Neural cell (in vitro differentiated cells): ENCODE measurements around the gene DNAJC13. TPM values are rescaled to one million over a fixed set of nuclear protein-coding genes. Genes with fewer than 3 reads are reported as not detected.
"Not testable (repeated sequence)": the region's sequence is repeated elsewhere in the genome, so short reads cannot be mapped to it uniquely, and the experiment has no call there.

ENCODE experiments used
- H2AFZ ChIP-seq: fragments of 200-600, 300-800 bp; sonication (generic), shearing (Covaris generic); 2 replicates; pipeline ENCODE4 v1.6.0; 2014; ENCODE audit warnings: low read depth, mild to moderate bottlenecking, antibody characterized with exemption, low read length, moderate library complexity
- H3F3A ChIP-seq: fragments of 200-600 bp; shearing (Covaris generic); 2 replicates; pipeline ENCODE4 v1.6.1; 2016; ENCODE audit warnings: mild to moderate bottlenecking, moderate library complexity, mixed read lengths, antibody characterized with exemption, low read length; ENCODE audit not compliant: insufficient read depth, poor library complexity, severe bottlenecking
- H3K27ac ChIP-seq: fragments of 200-600, 300-800 bp; sonication (generic), shearing (Covaris generic); 2 replicates; pipeline ENCODE4 v1.5.1; 2014; ENCODE audit warnings: mild to moderate bottlenecking, low read length, moderate library complexity
- H3K27me3 ChIP-seq: fragments of 300-800, 200-600 bp; sonication (generic), shearing (Covaris generic); 2 replicates; pipeline ENCODE4 v1.6.0; 2014; ENCODE audit warnings: mild to moderate bottlenecking, low read depth, low read length, moderate library complexity; ENCODE audit not compliant: insufficient read depth
- H3K36me3 ChIP-seq: fragments of 300-800, 200-600 bp; sonication (generic), shearing (Covaris generic); 2 replicates; pipeline ENCODE4 v1.5.1; 2014; ENCODE audit warnings: mild to moderate bottlenecking, antibody characterized with exemption, low read length, moderate library complexity; ENCODE audit not compliant: insufficient read depth
- H3K4me2 ChIP-seq: fragments of 300-800, 200-600 bp; sonication (generic), shearing (Covaris generic); 2 replicates; pipeline ENCODE4 v1.6.0; 2014; ENCODE audit warnings: mild to moderate bottlenecking, low read length
- H3K4me3 ChIP-seq: fragments of 300-800, 200-600 bp; sonication (generic), shearing (Covaris generic); 2 replicates; pipeline ENCODE4 v1.5.1; 2014; ENCODE audit warnings: mild to moderate bottlenecking, low read length, moderate library complexity
- H3K79me2 ChIP-seq: fragments of 200-600 bp; shearing (Covaris generic); replicated peaks from 2 replicates; pipeline ENCODE4 v1.6.0; 2014; ENCODE audit warnings: mild to moderate bottlenecking, low read length, moderate library complexity; ENCODE audit not compliant: insufficient read depth
- H3K9ac ChIP-seq: fragments of 300-800, 200-600 bp; sonication (generic), shearing (Covaris generic); 2 replicates; pipeline ENCODE4 v1.6.1; 2016; ENCODE audit warnings: mild to moderate bottlenecking, low read length, mixed read lengths
- H3K9me2 ChIP-seq: fragments of 200-600 bp; shearing (Covaris generic); 2 replicates; pipeline ENCODE4 v1.6.1; 2016; ENCODE audit warnings: mild to moderate bottlenecking, low read length, mixed read lengths; ENCODE audit not compliant: insufficient read depth
- H3K9me3 ChIP-seq: fragments of 200-600, 300-800 bp; sonication (generic), shearing (Covaris generic); 2 replicates; pipeline ENCODE4 v1.6.1; 2016; ENCODE audit warnings: mild to moderate bottlenecking, mixed run types, low read length, moderate library complexity, mixed read lengths
- H4K20me1 ChIP-seq: fragments of 200-600 bp; shearing (Covaris generic); 2 replicates; pipeline ENCODE4 v1.6.1; 2016; ENCODE audit warnings: mild to moderate bottlenecking, mixed run types; ENCODE audit not compliant: insufficient read depth
- CTCF ChIP-seq: fragments of 450-650 bp; IDR thresholded peaks from 2 replicates; pipeline ENCODE4 v1.5.1; 2014; ENCODE audit warnings: antibody characterized with exemption, mild to moderate bottlenecking, moderate library complexity; ENCODE audit not compliant: poor library complexity, severe bottlenecking
- EP300 ChIP-seq: fragments of 450-650 bp; conservative IDR thresholded peaks from 2 replicates; pipeline ENCODE4 v1.6.1; 2014; ENCODE audit warnings: antibody characterized with exemption, mild to moderate bottlenecking, moderate library complexity; ENCODE audit not compliant: poor library complexity, severe bottlenecking
- EZH2 ChIP-seq: fragments of 200-600, 300-800 bp; shearing (Covaris generic), sonication (generic); IDR thresholded peaks from 2 replicates; pipeline ENCODE4 v1.6.1; 2014; ENCODE audit warnings: antibody characterized with exemption, low read length, borderline replicate concordance, mild to moderate bottlenecking; ENCODE audit not compliant: insufficient read depth, poor library complexity, severe bottlenecking
- MXI1 ChIP-seq: fragments of 450-650 bp; conservative IDR thresholded peaks from 2 replicates; pipeline ENCODE4 v1.6.1; 2014; ENCODE audit warnings: antibody characterized with exemption, mild to moderate bottlenecking; ENCODE audit not compliant: poor library complexity, severe bottlenecking
- POLR2AphosphoS5 ChIP-seq: IDR thresholded peaks from 2 replicates; pipeline ENCODE4 v1.6.1; 2012
- RAD21 ChIP-seq: fragments of 450-650 bp; conservative IDR thresholded peaks from 2 replicates; pipeline ENCODE4 v1.6.1; 2014; ENCODE audit warnings: antibody characterized with exemption, mild to moderate bottlenecking, moderate library complexity
- SMC3 ChIP-seq: fragments of 450-650 bp; conservative IDR thresholded peaks from 2 replicates; pipeline ENCODE4 v1.6.1; 2014; ENCODE audit warnings: antibody characterized with exemption, mild to moderate bottlenecking, moderate library complexity; ENCODE audit not compliant: poor library complexity
- TAF1 ChIP-seq: IDR thresholded peaks from 2 replicates; pipeline ENCODE4 v1.6.1; 2012; ENCODE audit warnings: low read depth
- polyA plus RNA-seq: library from polyadenylated mRNA; depleted of rRNA; stranded (reverse); fragments of >200 nt; gene quantifications from 2 replicates; pipeline ENCODE4 v1.2.3, GENCODE V29; 2014

The DNAJC13 gene
- polyA plus RNA-seq, 1 donor from 2014 or later, result 38.4 TPM

DNA sequence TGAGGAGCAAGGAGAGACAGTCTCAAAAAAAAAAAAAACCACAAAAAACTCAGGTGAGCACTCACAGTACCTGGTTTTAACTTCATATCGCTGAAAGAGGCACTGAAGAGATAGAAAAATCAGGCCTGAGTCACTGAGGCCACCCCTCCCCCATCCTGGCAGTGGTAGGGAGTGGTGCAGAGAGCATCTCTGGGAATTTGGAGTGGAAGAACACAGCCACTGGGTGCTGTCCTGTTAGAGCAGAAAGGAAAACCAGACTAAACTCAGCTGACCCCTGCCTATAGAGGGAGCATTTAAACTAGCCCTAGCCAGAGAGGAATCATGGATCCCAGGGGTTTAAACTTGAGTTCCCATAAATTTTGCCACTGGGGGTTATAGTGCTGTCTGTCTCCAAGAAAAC, 22.2 kb upstream of the DNAJC13 start:
- H3K4me3 ChIP-seq, result no peak overlapping the region
- no peaks in the 10 kb centered on the region for H3K36me3 ChIP-seq
- H3K27ac ChIP-seq, result no peak overlapping the region
- no peaks in the 10 kb centered on the region for H3F3A ChIP-seq
- no peaks in the 10 kb centered on the region for H3K9me2 ChIP-seq
- H3K9me3 ChIP-seq, result no peaks in the 10 kb centered on the region
- H2AFZ ChIP-seq, result no peak overlapping the region
- no peak overlapping the region for H3K9ac ChIP-seq
- H3K79me2 ChIP-seq, result no peaks in the 10 kb centered on the region
- H4K20me1 ChIP-seq, result no peaks in the 10 kb centered on the region
- no peaks in the 10 kb centered on the region for H3K27me3 ChIP-seq
- no peak overlapping the region for H3K4me2 ChIP-seq
- no peak for TF ChIP-seq POLR2AphosphoS5
- no peak for TF ChIP-seq EP300
- no peak for TF ChIP-seq EZH2
- TF ChIP-seq TAF1, result no peak
- TF ChIP-seq CTCF, result no peak

GRCh38 chr3:132396255-132396654, 21.0 kb upstream of the DNAJC13 start:
- TF ChIP-seq EZH2, result no peak
- no peak for TF ChIP-seq SMC3
- TF ChIP-seq RAD21, result no peak
- TF ChIP-seq POLR2AphosphoS5, result no peak
- no peak for TF ChIP-seq MXI1
- no peak for TF ChIP-seq EP300
- no peak overlapping the region for H2AFZ ChIP-seq
- no peaks in the 10 kb centered on the region for H3K79me2 ChIP-seq
- H3K27ac ChIP-seq, result no peak overlapping the region
- H3K9me3 ChIP-seq, result no peaks in the 10 kb centered on the region
- H3K4me3 ChIP-seq, result no peak overlapping the region
- no peaks in the 10 kb centered on the region for H3K36me3 ChIP-seq
- H3K4me2 ChIP-seq, result no peak overlapping the region
- H3K27me3 ChIP-seq, result no peaks in the 10 kb centered on the region
- no peaks in the 10 kb centered on the region for H3K9me2 ChIP-seq
- H3K9ac ChIP-seq, result no peak overlapping the region
- H3F3A ChIP-seq, result no peaks in the 10 kb centered on the region
- no peaks in the 10 kb centered on the region for H4K20me1 ChIP-seq

GRCh38 chr3:132396776-132397175, 20.5 kb upstream of the DNAJC13 start:
- not testable (repeated sequence) for H3K79me2 ChIP-seq, H3K27me3 ChIP-seq, H3K36me3 ChIP-seq, H3F3A ChIP-seq, H3K4me3 ChIP-seq, H2AFZ ChIP-seq, H3K9me2 ChIP-seq, H4K20me1 ChIP-seq, H3K4me2 ChIP-seq, H3K27ac ChIP-seq, H3K9ac ChIP-seq, H3K9me3 ChIP-seq
